Adrenal gland (tissue), 12 donors: ENCODE measurements around the gene DMXL1. TPM values are rescaled to one million over a fixed set of nuclear protein-coding genes. Genes with fewer than 3 reads are reported as not detected.

Experiments used
- DNase-seq, 7 donors: peaks; one replicate each; pipeline ENCODE4 v3.0.0-alpha.2; 2019 to 2020
- H3K27ac ChIP-seq, 5 donors: fragments of 200-600 bp; sonication (generic) in 4 of 5; 1 replicate in 3 of 5; 2 replicates in 2 of 5; pipeline versions ENCODE4 v1.5.1 to v1.8.0; 2016 to 2020; ENCODE audit warnings: mild to moderate bottlenecking in 1 of 5
- H3K27me3 ChIP-seq: fragments of 200-600 bp; 2 replicates; pipeline ENCODE4 v1.8.0; 2021
- H3K36me3 ChIP-seq, 2 donors: fragments of 200-600 bp; replicated peaks in 1 of 2; 1 replicate in 1 of 2; 2 replicates in 1 of 2; pipeline versions ENCODE4 v1.5.1 to v1.8.0; 2018 to 2022
- H3K4me1 ChIP-seq, 2 donors: fragments of 200-600 bp; replicated peaks in 1 of 2; 1 replicate in 1 of 2; 2 replicates in 1 of 2; pipeline versions ENCODE4 v1.5.1 to v1.8.0; 2018 to 2021
- H3K4me3 ChIP-seq, 4 donors: fragments of 200-600 bp; sonication (generic) in 3 of 4; one replicate each; pipeline ENCODE4 v1.5.1; 2016 to 2018
- H3K9me3 ChIP-seq, 3 donors: fragments of 200-600 bp; sonication (generic) in 1 of 3; replicated peaks in 1 of 3; 1 replicate in 2 of 3; 2 replicates in 1 of 3; pipeline versions ENCODE4 v1.5.1 to v1.8.0; 2016 to 2021
- POLR2A ChIP-seq, 2 donors: fragments of 450-650 bp; IDR thresholded peaks; one replicate each; pipeline ENCODE4 v1.6.1; 2017; ENCODE audit warnings: antibody characterized with exemption in 2 of 2, mild to moderate bottlenecking in 2 of 2, moderate library complexity in 1 of 2
- WGBS, 4 donors: extraction: QIAGEN DNeasy Blood & Tissue Kit in 2 of 4; methylation state at CpG; one replicate each; pipeline versions ENCODE4 v1.1.5 to v1.1.7; 2013 to 2017; 5-methylcytosine and 5-hydroxymethylcytosine counted together
- intact Hi-C, 2 donors: fragments of 100-400 bp; cut with DNase I; formaldehyde crosslinking; loops; one replicate each; pipeline versions ENCODE4 v1.14.1 to v1.15.0; 2022 to 2023
- polyA plus RNA-seq, 3 donors: library from polyadenylated mRNA; stranded (reverse); fragments of 200-250 nt in 2 of 3; fragments of 350-450 nt in 1 of 3; fragmentation: Illumina TruSeq in 1 of 3; extraction: RNeasy Lipid Tissue Mini Kit (QIAGEN cat#74804) in 1 of 3; gene quantifications; one replicate each; pipeline ENCODE4 v1.2.3, GENCODE V29; 2013 to 2014
- total RNA-seq, 9 donors: library from RNA; depleted of rRNA in 4 of 9; stranded (reverse); fragments of >200 nt in 4 of 9; fragments of 120-200 nt in 1 of 9; fragmentation: NEBNext Ultra II Directional in 1 of 9; extraction: Animal tissue kit (Norgen Biotek cat#: 25700) in 1 of 9; gene quantifications; one replicate each; pipeline versions ENCODE4 v1.1.0 to v1.2.4, GENCODE V29; 2013 to 2023
- TF ChIP-seq, protein P1 (sequence below), 6 experiments: fragments of 450-650 bp in 4 of 6; fragments of 200-600 bp in 2 of 6; sonication (generic) in 1 of 6; IDR thresholded peaks; 1 replicate in 5 of 6; 2 replicates in 1 of 6; pipeline versions ENCODE4 v1.5.1 to v1.8.0; 2016 to 2021; ENCODE audit warnings: antibody characterized with exemption in 6 of 6, mild to moderate bottlenecking in 2 of 6, moderate library complexity in 1 of 6
- donor health status: healthy with polysubstance abuse.
- donor health status: Bipolar disorder and iron deficiency.
- donor health status: DM: yes; HTN: yes; CAD: no.
- donor health status: DM: no; HTN: no; CAD: no.
- donor health status: DM: no; HTN: no; CAD: no.
- donor health status: DM: yes; HTN: yes; CAD: no.

DMXL1 gene
- total and polyA plus RNA-seq, 12 donors, result 15.1 to 91.1 (median 41.2) TPM

DNA sequence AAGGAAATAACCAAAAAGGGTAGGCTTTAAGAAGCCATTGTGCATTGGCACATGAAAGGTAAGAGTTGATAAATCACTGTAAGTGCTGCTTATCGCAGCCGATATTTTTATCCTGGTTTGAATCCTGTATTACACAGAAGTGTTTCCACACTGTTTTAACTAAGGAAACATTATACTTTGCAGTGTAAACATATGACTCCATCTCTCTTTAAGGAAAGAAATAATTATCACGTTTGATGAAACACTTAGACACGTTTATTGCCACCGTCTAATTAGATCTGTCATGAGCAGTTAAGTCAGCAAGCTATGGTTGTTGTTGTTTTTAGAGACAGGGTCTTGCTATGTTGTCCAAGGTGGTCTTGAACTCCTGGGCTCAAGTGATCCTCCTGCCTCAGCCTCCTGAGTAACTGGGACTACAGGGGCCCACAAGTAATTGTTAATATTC is 199.3 kb downstream of the DMXL1 start:
- Histone ChIP-seq H3K4me1 (peaks cover 0 to 11% of the 10 kb centered on the region in 2 donors), H3K4me3 (no peak overlapping the region), H3K9me3 (no peaks in the 10 kb centered on the region), H3K27me3 (no peaks in the 10 kb centered on the region), H3K27ac (no peak overlapping the region), H3K36me3 (no peaks in the 10 kb centered on the region)
- DNase-seq, result no peak
- TF ChIP-seq, protein P1, sequence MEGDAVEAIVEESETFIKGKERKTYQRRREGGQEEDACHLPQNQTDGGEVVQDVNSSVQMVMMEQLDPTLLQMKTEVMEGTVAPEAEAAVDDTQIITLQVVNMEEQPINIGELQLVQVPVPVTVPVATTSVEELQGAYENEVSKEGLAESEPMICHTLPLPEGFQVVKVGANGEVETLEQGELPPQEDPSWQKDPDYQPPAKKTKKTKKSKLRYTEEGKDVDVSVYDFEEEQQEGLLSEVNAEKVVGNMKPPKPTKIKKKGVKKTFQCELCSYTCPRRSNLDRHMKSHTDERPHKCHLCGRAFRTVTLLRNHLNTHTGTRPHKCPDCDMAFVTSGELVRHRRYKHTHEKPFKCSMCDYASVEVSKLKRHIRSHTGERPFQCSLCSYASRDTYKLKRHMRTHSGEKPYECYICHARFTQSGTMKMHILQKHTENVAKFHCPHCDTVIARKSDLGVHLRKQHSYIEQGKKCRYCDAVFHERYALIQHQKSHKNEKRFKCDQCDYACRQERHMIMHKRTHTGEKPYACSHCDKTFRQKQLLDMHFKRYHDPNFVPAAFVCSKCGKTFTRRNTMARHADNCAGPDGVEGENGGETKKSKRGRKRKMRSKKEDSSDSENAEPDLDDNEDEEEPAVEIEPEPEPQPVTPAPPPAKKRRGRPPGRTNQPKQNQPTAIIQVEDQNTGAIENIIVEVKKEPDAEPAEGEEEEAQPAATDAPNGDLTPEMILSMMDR (IDR thresholded peaks at IDR 0.05), result no peak
- no peak for TF ChIP-seq POLR2A (IDR thresholded peaks at IDR 0.05)
- 70 to 92% (median 83%) methylated on average over 5 of the region's 5 CpGs for WGBS, 4 donors
- intact Hi-C loops, result no loop called here

DNA sequence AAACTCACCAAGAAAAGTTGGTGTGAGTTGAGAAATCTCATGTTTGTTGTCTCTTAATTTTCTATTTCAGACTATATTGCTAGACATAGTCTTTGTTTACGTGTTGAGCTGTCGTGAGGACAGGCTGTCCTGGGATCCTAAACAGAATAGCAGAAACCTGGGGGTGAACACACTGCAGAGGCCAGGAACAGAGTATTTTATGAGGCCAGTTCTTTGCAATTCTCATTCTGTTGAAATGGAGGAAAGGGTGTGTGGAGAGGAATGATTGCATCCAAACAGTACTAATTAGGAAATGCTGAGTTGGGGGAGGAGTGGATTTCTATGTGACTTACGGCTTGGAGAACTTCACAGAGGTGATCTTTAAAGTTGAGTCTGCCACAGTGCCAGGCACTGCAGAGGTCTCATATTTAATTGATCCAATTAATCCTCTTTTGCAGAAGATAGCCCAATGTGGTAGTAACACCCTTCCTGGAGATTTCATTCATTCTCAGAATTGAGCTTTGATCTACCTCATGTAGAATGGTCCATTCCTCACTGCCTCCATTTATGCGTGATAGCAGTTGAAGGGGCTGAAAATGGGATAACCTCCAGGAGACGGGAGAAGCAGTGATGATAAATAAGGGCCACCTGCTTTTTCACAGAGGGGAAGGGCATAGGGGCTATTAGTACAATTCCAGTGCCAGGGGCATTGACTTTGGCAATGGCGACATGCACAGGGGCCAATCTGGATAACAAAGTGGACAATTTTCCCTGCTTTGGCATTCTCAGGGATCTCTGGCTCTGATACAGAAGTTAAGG is 200.3 kb downstream of the DMXL1 start:
- Histone ChIP-seq H3K4me3 (no peak overlapping the region), H3K36me3 (no peaks in the 10 kb centered on the region), H3K27me3 (no peaks in the 10 kb centered on the region), H3K4me1 (peaks cover 0 to 11% of the 10 kb centered on the region in 2 donors), H3K27ac (no peak overlapping the region), H3K9me3 (no peaks in the 10 kb centered on the region)
- no peak for DNase-seq
- TF ChIP-seq POLR2A (IDR thresholded peaks at IDR 0.05), result no peak
- TF ChIP-seq, protein P1 (IDR thresholded peaks at IDR 0.05), result no peak
- 85 to 99% (median 90%) methylated on average over 6 of the region's 6 CpGs for WGBS, 4 donors
- intact Hi-C loops, result no loop called here

DNA sequence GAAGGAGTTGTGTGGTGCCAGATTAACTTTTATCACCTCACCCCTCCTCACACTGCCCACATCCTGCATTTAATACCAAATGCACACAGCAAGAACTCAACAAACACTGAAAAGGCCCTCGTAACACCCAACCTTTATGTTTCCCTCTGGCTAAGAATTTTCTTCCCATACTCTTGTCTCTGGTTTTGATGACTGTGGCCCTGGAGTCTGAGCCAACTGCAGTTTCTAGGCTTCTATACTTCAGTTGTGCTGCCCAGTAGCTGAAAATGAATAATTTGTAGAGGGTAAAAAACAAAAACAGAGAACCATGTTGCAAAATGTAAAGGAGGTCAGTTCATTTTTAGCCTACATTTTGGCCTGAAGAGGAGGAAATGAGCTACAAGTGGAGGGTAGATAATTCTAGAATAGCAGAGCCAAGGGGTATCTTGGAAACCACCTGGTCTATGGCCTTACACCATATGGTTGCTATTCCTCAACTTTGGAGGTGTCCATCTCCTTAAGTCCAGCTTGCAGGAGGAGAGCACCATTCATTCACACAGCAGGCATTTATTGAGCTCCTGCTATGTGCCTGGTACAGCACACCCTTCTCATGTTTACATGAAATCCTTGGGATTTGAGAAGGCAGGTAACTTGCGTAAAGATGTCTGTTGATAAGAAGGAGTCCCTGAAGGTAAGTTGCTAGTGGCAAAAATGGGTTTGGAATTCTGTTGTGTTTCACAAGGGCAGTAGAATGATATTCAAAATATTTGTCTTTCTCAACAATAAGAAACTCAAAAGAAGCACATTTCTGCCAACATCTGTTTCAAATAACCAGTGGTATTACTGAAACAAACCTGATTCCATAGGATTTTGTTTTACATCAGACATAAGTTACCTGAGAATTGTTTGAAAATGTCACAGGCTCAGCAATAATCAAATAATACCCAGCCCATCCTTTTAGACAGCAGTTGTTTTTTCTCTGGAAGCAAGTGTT is 201.2 kb downstream of the DMXL1 start:
- no peak for DNase-seq
- intact Hi-C loops, result no loop called here
- H3K9me3 ChIP-seq, result no peaks in the 10 kb centered on the region
- H3K27ac ChIP-seq, result no peak overlapping the region
- H3K4me1 ChIP-seq, result peaks cover 0 to 11% of the 10 kb centered on the region in 2 donors
- H3K36me3 ChIP-seq, result no peaks in the 10 kb centered on the region
- no peak for TF ChIP-seq POLR2A (IDR thresholded peaks at IDR 0.05)
- TF ChIP-seq, protein P1 (IDR thresholded peaks at IDR 0.05), result no peak
- 84 to 95% (median 94%) methylated on average over 2 of the region's 2 CpGs for WGBS, 4 donors
- H3K27me3 ChIP-seq, result no peaks in the 10 kb centered on the region
- H3K4me3 ChIP-seq, result no peak overlapping the region

DNA sequence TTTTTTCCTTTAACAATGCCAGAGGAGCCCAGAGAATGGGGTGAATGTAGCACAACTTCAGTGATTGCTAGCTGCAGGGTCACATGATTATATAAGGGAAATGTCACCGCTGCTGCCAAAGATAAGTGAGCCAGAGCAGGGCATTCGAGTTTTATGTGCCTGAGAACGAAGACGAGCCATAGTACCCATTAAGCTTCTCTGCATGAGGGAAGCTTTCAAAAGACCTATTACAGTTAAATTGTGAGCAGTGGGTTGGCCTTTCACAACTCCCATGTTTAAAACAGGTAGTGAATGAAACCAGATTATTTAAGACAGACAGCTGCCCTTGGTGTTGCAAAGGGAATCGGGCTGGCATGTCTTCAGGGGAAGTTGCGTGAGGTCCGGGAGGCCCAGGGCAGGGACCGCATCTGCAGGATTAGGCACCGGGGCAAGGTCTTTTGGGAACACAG is 202.5 kb downstream of the DMXL1 start:
- Histone ChIP-seq H3K4me1 (peaks cover 0 to 6% of the 10 kb centered on the region in 2 donors), H3K36me3 (no peaks in the 10 kb centered on the region), H3K27ac (no peak overlapping the region), H3K4me3 (no peak overlapping the region), H3K27me3 (no peaks in the 10 kb centered on the region), H3K9me3 (no peaks in the 10 kb centered on the region)
- intact Hi-C loops, result no loop called here
- DNase-seq, result no peak
- TF ChIP-seq, protein P1 (IDR thresholded peaks at IDR 0.05), result no peak
- TF ChIP-seq POLR2A (IDR thresholded peaks at IDR 0.05), result no peak
- 64 to 80% (median 77%) methylated on average over 9 of the region's 9 CpGs for WGBS, 4 donors
